ENCODE data around the gene SMIM33.
"Not testable (repeated sequence)": the region's sequence is repeated elsewhere in the genome, so short reads cannot be mapped to it uniquely, and the experiment has no call there.

The SMIM33 gene

GRCh38 chr5:139470821-139471300 is at the start of gene SMIM33:
Gene SMIM33, plus strand, starts transcription at chr5:139471004. Its CDS starts 118 bp downstream, at chr5:139471122.
- DNase-seq = no peak

DNA sequence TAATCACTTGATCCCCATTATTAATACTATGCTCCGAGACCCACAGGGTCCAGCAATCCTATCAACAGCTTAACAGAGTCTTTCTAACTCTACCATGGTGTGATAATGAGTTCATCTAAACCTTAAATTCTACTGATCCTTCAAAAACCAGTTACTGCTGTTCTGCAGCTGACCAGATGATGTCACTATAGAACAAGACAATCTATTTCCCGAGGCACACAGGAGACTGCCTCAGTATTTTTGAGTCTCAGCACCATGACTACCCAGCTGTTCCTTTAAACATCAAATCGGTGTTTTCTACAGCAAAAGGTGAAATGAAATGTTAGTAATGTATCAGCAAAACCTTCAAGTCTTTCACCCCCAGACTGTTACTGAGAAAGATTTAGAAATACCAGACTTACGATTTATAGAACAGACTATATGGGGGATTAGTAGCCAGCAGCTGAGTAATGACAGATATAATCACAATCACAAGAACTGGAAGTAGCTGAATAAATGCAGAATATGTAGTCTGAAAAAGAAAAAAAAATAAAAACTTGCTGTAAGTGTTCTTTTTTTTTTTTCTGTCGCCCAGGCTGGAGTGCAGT is 48.4 kb upstream of the SMIM33 start:
- DNase-seq = no peak

- no peak for DNase-seq
These were observed 45.3 kb upstream of the SMIM33 start for GRCh38 chr5:139425497-139425896.

- no peak for DNase-seq
These were observed 44.5 kb upstream of the SMIM33 start for GRCh38 chr5:139426203-139426885.

DNA sequence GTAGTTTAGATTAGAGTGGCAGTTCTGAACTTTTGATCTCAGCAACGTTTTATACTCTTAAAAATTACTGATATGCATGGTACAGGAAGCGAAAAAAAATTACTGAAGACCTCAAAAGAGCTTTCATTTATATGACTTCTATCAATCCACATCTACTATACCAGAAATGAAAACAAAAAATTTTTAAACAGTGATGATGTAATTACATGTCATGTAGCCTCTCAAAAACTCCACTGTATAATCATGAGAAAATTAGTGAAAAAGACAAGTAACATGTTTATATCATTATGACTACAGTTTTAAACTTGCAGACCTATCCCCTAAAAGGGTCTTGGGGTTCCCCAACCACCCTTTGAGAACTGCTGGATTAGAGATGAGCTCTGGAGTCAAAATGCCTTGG is 40.8 kb upstream of the SMIM33 start:
- DNase-seq = no peak

- no peak for DNase-seq
These were observed 39.1 kb upstream of the SMIM33 start for GRCh38 chr5:139431706-139432105.

DNA sequence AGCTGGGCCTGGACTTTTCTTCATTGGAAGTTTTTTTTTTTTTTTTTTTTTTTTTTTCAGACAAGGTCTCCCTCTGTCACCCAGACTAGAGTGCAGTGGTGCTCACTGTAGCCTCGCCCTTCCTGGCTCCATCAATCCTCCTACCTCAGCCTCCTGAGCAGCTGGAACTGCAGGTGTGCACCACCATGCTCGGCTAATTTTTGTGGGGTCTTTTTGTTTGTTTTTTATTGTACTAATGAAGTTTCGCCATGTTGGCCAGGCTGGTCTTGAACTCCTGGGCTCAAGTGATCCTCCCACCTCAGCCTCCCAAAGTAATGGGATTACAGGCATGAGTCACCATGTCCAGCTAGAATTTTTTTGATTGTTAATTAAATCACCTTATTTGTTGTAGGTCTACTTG is 35.1 kb upstream of the SMIM33 start:
- DNase-seq = no peak

- no peak for DNase-seq
These were observed 32.1 kb upstream of the SMIM33 start for GRCh38 chr5:139438707-139439012.

- DNase-seq = peak; percentile 73
These were observed 31.5 kb upstream of the SMIM33 start, which contains the start of gene DNAJC18 for GRCh38 chr5:139439013-139439903. Gene DNAJC18, minus strand, starts transcription at chr5:139439525. Its CDS starts 80 bp downstream, at chr5:139439445.

DNA sequence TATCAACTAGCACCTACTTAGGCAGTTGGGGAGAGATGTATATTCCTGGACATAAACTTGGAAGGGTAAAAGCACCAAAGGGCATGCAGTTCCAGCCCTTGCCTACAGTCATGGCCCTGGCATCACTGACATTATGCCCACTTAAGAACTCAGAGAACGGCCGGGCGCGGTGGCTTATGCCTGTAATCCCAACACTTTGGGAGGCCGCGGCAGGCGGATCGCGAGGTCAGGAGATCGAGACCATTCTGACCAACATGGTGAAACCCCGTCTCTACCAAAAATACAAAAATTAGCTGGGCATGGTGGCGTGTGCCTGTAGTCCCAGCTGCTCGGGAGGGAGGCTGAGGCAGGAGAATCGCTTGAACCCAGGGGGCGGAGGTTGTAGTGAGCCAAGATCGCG is 30.4 kb upstream of the SMIM33 start:
- DNase-seq = not testable (repeated sequence)

DNA sequence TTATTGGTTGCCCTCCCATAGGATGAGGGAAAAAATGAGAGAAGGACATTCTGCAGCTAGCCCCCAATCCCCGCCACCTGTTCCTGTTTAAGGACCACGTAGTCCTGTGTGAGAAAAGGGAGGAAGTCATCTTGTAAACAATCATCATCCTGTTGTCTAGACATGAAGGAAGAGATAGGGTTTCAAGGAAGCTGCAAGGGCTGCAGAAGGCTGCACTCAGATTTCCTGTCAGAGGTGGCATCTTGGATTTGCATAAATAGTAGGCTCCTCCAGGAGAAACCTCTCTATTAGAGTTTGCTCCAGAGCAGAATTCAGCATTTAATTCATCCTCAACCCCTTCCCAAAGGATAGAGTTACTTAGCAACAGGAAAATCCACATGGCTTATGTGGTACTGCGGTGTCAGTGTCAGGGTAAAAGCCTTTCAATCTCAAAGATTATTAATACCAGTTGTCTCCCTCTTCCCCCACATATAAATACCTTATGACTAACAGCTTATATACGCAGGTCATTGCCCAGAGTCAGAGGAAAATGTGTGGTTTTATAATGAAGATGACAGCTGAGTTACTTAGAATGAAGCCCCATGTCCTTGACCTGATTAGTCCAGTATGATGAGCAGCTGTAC is 26.9 kb upstream of the SMIM33 start:
- no peak for DNase-seq

GRCh38 chr5:139445325-139446170 is 25.3 kb upstream of the SMIM33 start:
- DNase-seq = no peak

DNA sequence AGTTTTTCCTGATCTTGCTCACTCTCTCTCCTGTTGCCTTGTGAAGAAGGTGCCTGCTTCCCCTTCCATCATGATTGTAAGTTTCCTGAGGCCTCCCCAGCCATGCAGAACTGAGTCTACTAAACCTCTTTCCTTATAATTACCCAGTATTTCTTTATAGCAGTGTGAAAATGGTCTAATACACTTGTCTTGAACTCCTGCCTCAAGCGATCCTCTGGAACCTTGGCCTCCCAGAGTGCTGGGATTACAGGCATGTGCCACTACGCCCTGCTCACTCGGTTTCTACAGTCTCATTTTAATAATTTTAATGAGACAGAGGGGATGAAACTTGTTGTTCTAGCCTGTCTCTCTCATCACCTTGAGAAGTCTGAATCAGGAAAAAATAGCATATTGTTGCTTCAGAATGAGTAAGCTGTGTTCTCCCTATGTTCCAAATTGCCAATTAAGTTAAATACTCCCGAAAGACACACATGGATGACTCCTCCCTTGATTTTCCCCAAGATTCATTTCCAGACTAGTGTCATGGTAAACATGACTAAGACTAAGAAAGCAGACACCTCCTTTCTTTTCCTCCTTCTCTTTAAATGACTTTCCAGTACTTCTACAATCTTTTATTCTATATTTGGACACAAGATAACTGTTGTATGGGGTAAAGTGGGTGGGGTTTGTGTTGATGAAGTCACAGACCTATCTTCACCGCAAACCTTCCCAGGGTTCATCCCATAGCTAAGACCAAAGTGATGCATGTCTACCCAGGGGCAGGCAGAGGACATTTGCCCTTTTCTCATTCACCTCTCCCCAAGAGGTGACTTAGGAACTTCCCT is 23.6 kb upstream of the SMIM33 start:
- no peak for DNase-seq

GRCh38 chr5:139451176-139451575 is 19.6 kb upstream of the SMIM33 start:
- DNase-seq = no peak

DNA sequence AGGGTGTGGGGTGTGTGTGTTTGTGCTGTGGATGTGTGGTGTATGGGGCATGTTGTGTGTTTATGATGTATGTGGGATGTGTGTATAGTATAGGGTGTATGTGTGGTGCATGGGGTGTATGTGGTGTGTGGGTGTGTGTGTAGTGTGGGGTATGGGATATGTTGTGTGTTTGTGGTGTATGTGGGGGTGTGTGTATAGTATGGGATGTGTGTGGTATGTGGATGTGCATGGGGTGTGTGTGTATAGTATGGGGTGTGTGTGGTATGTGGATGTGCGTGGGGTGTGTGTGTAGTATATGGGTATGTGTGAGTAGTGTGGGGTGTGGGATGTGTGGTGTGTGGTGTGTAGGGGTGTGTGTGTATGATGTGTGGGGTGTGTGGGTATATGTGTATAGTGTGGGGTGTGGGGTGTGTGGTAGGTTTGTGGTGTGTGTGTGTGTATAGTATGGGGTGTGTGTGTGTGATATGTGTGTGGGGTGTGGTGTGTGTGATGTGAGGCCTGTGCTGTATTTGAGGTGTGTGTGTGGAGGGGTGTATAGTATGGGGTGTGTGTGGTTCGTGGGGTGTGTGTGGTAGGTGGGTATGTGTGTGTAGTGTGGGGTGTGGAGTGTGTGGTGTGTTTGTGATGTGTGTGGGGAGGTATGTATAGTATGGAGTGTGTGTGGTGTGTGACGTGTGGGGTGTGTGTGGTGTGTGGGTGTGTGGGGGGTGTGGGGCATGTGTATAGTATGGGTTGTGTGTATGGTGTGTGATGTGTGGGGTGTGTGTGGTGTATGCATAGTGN is 18.7 kb upstream of the SMIM33 start:
- no peak for DNase-seq

- no peak for DNase-seq
These were observed 16.9 kb upstream of the SMIM33 start for GRCh38 chr5:139453683-139454567.

- no peak for DNase-seq
These were observed 16.1 kb upstream of the SMIM33 start for GRCh38 chr5:139454568-139455290.

- DNase-seq = no peak
These were observed 14.0 kb upstream of the SMIM33 start for GRCh38 chr5:139456776-139457175.

DNA sequence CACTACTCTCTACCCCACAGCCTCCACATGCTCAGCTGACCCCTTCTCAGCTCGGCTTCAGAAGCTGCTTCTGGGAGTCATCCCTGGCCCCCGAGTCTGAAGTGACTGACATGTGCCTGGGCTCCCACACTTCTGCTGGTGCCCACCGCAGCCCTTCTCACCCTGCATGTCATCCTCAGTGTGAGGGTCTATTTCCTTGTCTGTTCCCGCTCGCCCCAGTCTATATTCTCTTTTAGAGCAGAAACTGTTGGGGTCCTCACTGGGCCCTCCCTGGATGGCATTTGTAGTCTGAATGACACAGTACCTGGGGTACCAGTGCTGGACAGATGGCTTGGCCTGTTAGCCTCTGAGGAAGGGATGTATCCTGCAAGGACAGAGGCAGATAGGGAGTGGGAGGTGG is 13.6 kb upstream of the SMIM33 start:
- DNase-seq = no peak

Data from amniotic stem cell (primary cell).